HepG2 (cell line): ENCODE measurements around the gene MSI2. TPM values are rescaled to one million over a fixed set of nuclear protein-coding genes. Genes with fewer than 3 reads are reported as not detected.
A peak's percentile ranks its signal among the peaks of the same experiment; 100 is the strongest.

Experiments
- ATM ChIP-seq: fragments of 450-650 bp; IDR thresholded peaks from 2 replicates; pipeline ENCODE4 v1.7.1; 2017; ENCODE audit warnings: mild to moderate bottlenecking, borderline replicate concordance
- CEBPB ChIP-seq: IDR thresholded peaks from 2 replicates; pipeline ENCODE4 v1.6.1; 2011; ENCODE audit warnings: low read depth, low read length, improper control_type of control experiment, borderline replicate concordance
- FUBP1 ChIP-seq: sonication (generic); formaldehyde crosslinking; IDR thresholded peaks from 2 replicates; pipeline ENCODE4 v1.5.1; 2020; ENCODE audit warnings: missing genetic modification reagents, mild to moderate bottlenecking, borderline replicate concordance
- GLI4 ChIP-seq: sonication (generic); formaldehyde crosslinking; IDR thresholded peaks from 2 replicates; pipeline ENCODE4 v1.5.1; 2020; ENCODE audit warnings: missing genetic modification reagents, mild to moderate bottlenecking, moderate library complexity, borderline replicate concordance
- KAT8 ChIP-seq: IDR thresholded peaks from 2 replicates; pipeline ENCODE4 v1.6.1; 2016; ENCODE audit warnings: missing genetic modification reagents, missing compliant biosample characterization
- KDM2A ChIP-seq: sonication (generic); formaldehyde crosslinking; IDR thresholded peaks from 2 replicates; pipeline ENCODE4 v1.4.0; 2020; ENCODE audit warnings: low read depth, missing genetic modification reagents, borderline replicate concordance
- MATR3 ChIP-seq: sonication (generic); formaldehyde crosslinking; IDR thresholded peaks from 2 replicates; pipeline ENCODE4 v1.4.0; 2020; ENCODE audit warnings: missing genetic modification reagents
- MAX ChIP-seq: IDR thresholded peaks from 2 replicates; pipeline ENCODE4 v1.6.1; 2012; ENCODE audit warnings: inconsistent platforms
- NFYB ChIP-seq: sonication (generic); formaldehyde crosslinking; IDR thresholded peaks from 2 replicates; pipeline ENCODE4 v1.4.0; 2020; ENCODE audit warnings: missing genetic modification reagents
- NFYC ChIP-seq: IDR thresholded peaks from 2 replicates; pipeline ENCODE4 v1.6.1; 2016; ENCODE audit warnings: missing genetic modification reagents, missing compliant biosample characterization
- PRDM15 ChIP-seq: sonication (generic); formaldehyde crosslinking; IDR thresholded peaks from 2 replicates; pipeline ENCODE4 v1.4.0; 2020; ENCODE audit warnings: missing genetic modification reagents
- RFX1 ChIP-seq: fragments of 450-650 bp; IDR thresholded peaks from 2 replicates; pipeline ENCODE4 v1.6.1; 2017
- RFXAP ChIP-seq: sonication (generic); formaldehyde crosslinking; IDR thresholded peaks from 2 replicates; pipeline ENCODE4 v1.4.0; 2020; ENCODE audit warnings: missing genetic modification reagents, borderline replicate concordance
- SMAD1 ChIP-seq: sonication (generic); formaldehyde crosslinking; IDR thresholded peaks from 2 replicates; pipeline ENCODE4 v1.4.0; 2020; ENCODE audit warnings: missing genetic modification reagents, low read depth, mild to moderate bottlenecking, borderline replicate concordance
- SNAPC2 ChIP-seq: sonication (generic); formaldehyde crosslinking; IDR thresholded peaks from 2 replicates; pipeline ENCODE4 v1.8.1; 2022; ENCODE audit warnings: mild to moderate bottlenecking, missing genetic modification reagents
- SOX6 ChIP-seq, 2 experiments: fragments of 450-650 bp in 1 of 2; sonication (generic) in 1 of 2; formaldehyde crosslinking in 1 of 2; IDR thresholded peaks; 2 replicates each; pipeline versions ENCODE4 v1.4.0 to v1.6.1; 2017 to 2020; ENCODE audit warnings: antibody characterized with exemption in 1 of 2, mild to moderate bottlenecking in 1 of 2, missing genetic modification reagents in 1 of 2
- ZBTB38 ChIP-seq: sonication (generic); formaldehyde crosslinking; IDR thresholded peaks from 2 replicates; pipeline ENCODE4 v1.5.1; 2020; ENCODE audit warnings: mild to moderate bottlenecking, missing genetic modification reagents
- ZBTB7A ChIP-seq: sonication (generic); formaldehyde crosslinking; IDR thresholded peaks from 2 replicates; pipeline ENCODE4 v1.8.0; 2022; ENCODE audit warnings: mild to moderate bottlenecking, missing genetic modification reagents
- ZNF335 ChIP-seq: sonication (generic); formaldehyde crosslinking; IDR thresholded peaks from 2 replicates; pipeline ENCODE4 v1.4.0; 2020; ENCODE audit warnings: missing genetic modification reagents
- ZNF33A ChIP-seq: sonication (generic); formaldehyde crosslinking; IDR thresholded peaks from 2 replicates; pipeline ENCODE4 v1.5.1; 2020; ENCODE audit warnings: missing genetic modification reagents, mild to moderate bottlenecking, moderate library complexity, borderline replicate concordance
- ZNF432 ChIP-seq: sonication (generic); formaldehyde crosslinking; IDR thresholded peaks from 2 replicates; pipeline ENCODE4 v1.5.0; 2020; ENCODE audit warnings: missing genetic modification reagents, mild to moderate bottlenecking, borderline replicate concordance
- ZNF652 ChIP-seq: IDR thresholded peaks from 2 replicates; pipeline ENCODE4 v1.6.1; 2016; ENCODE audit warnings: low read depth, borderline replicate concordance
- ZNF674 ChIP-seq: sonication (generic); formaldehyde crosslinking; IDR thresholded peaks from 2 replicates; pipeline ENCODE4 v1.5.0; 2020; ENCODE audit warnings: low read depth, mild to moderate bottlenecking, missing genetic modification reagents
- ZNF678 ChIP-seq: sonication (generic); formaldehyde crosslinking; IDR thresholded peaks from 2 replicates; pipeline ENCODE4 v1.4.0; 2020; ENCODE audit warnings: mild to moderate bottlenecking, missing genetic modification reagents
- ZNF768 ChIP-seq: sonication (generic); formaldehyde crosslinking; IDR thresholded peaks from 2 replicates; pipeline ENCODE4 v1.4.0; 2020; ENCODE audit warnings: missing genetic modification reagents
- polyA plus RNA-seq, 8 experiments: library from polyadenylated mRNA; depleted of rRNA in 3 of 8; stranded (reverse) in 7 of 8; unstranded in 1 of 8; fragments of >200 nt; fragmentation: Illumina TruSeq in 4 of 8; extraction: Trizol in 4 of 8; gene quantifications; 2 replicates each; pipeline versions ENCODE4 v1.2.1 to v1.2.3, GENCODE V29; 2011 to 2016; ENCODE audit warnings: low read depth in 4 of 8, missing spikeins in 1 of 8, mixed read lengths in 1 of 8; ENCODE audit not compliant: insufficient read depth in 1 of 8
- total RNA-seq, 5 experiments: library from RNA; depleted of rRNA; stranded (reverse); fragments of >200 nt; fragmentation: Illumina TruSeq; extraction: Trizol; gene quantifications; 2 replicates each; pipeline ENCODE4 v1.2.3, GENCODE V29; 2016; ENCODE audit warnings: low read depth in 1 of 5

The MSI2 gene
- total and polyA plus RNA-seq, 2 of the 13 experiments (the other 11 are each of a cell fraction or from before 2014, with no cell fraction given) = 77.5 to 78.4 TPM

GRCh38 chr17:57406131-57406980 lies 150.0 kb downstream of the MSI2 start (continued):
- TF ChIP-seq ZNF33A (no peak), RFX1 (no peak), SOX6 (IDR thresholded peaks at IDR 0.05) (no peak), SOX6 (CRISPR knock-in tag; IDR thresholded peaks at IDR 0.05) (no peak), MAX (peak; percentile 54), FUBP1 (CRISPR knock-in tag) (no peak), ZBTB7A (peak; percentile 29; the same call in 1 of the 2 replicates), ATM (no peak), CEBPB (no peak), SNAPC2 (CRISPR knock-in tag) (no peak), RFXAP (CRISPR knock-in tag) (no peak), ZNF432 (CRISPR knock-in tag) (no peak), PRDM15 (peak; percentile 51; the same call in 1 of the 2 replicates), ZNF335 (CRISPR knock-in tag) (no peak), NFYB (CRISPR knock-in tag) (0 out of 2 replicates have a peak, but pooled peaks have one; percentile 5), ZNF652 (CRISPR knock-in tag) (peak; percentile 93), KAT8 (CRISPR knock-in tag) (no peak), ZNF674 (CRISPR knock-in tag) (no peak), GLI4 (CRISPR knock-in tag) (no peak), SMAD1 (CRISPR knock-in tag) (peak; percentile 61; the same call in 1 of the 2 replicates), MATR3 (CRISPR knock-in tag) (no peak), NFYC (CRISPR knock-in tag) (no peak), ZNF678 (CRISPR knock-in tag) (0 out of 2 replicates have a peak, but pooled peaks have one; percentile 15), ZBTB38 (CRISPR knock-in tag) (peak; percentile 61; the same call in 1 of the 2 replicates), ZNF768 (no peak), KDM2A (CRISPR knock-in tag) (no peak; the same call in 1 of the 2 replicates)
